H9 (cell line): ENCODE results near the gene SLC44A1. TPM values are rescaled to one million over a fixed set of nuclear protein-coding genes. Genes with fewer than 3 reads are reported as not detected.

Source experiments
- DNase-seq: peaks from one replicate; pipeline ENCODE4 v3.0.0-alpha.2; 2017
- H2AFZ ChIP-seq: one replicate; pipeline ENCODE4 v1.6.1; 2013; ENCODE audit warnings: mild to moderate bottlenecking, low read length, control low read depth, moderate library complexity
- H2AK5ac ChIP-seq: 2 replicates; pipeline ENCODE4 v1.6.1; 2013; ENCODE audit warnings: low read length, control low read depth, mixed read lengths; ENCODE audit not compliant: insufficient read length
- H2BK120ac ChIP-seq: one replicate; pipeline ENCODE4 v1.6.1; 2013; ENCODE audit warnings: low read depth, mild to moderate bottlenecking, low read length, control low read depth, inconsistent platforms; ENCODE audit not compliant: poor library complexity, severe bottlenecking
- H2BK12ac ChIP-seq: 2 replicates; pipeline ENCODE4 v1.6.1; 2013; ENCODE audit warnings: low read length, control low read depth, mixed read lengths, low read depth; ENCODE audit not compliant: insufficient read length
- H2BK15ac ChIP-seq: 2 replicates; pipeline ENCODE4 v1.6.1; 2013; ENCODE audit warnings: low read depth, low read length, control low read depth
- H2BK20ac ChIP-seq: one replicate; pipeline ENCODE4 v1.6.1; 2013; ENCODE audit warnings: low read depth, mild to moderate bottlenecking, low read length, control low read depth, inconsistent platforms; ENCODE audit not compliant: poor library complexity, severe bottlenecking
- H2BK5ac ChIP-seq: 2 replicates; pipeline ENCODE4 v1.6.1; 2013; ENCODE audit warnings: low read length, control low read depth, mixed read lengths; ENCODE audit not compliant: insufficient read length
- H3K14ac ChIP-seq: 2 replicates; pipeline ENCODE4 v1.6.1; 2013; ENCODE audit warnings: low read length, control low read depth; ENCODE audit not compliant: insufficient read depth
- H3K18ac ChIP-seq: 2 replicates; pipeline ENCODE4 v1.6.1; 2013; ENCODE audit warnings: low read depth, mild to moderate bottlenecking, mixed read lengths, low read length, control low read depth; ENCODE audit not compliant: insufficient read length
- H3K23ac ChIP-seq: 2 replicates; pipeline ENCODE4 v1.6.1; 2013; ENCODE audit warnings: low read length, control low read depth, mixed read lengths, low read depth; ENCODE audit not compliant: insufficient read length
- H3K23me2 ChIP-seq: 2 replicates; pipeline ENCODE4 v1.6.1; 2013; ENCODE audit warnings: low read depth, mild to moderate bottlenecking, mixed read lengths, low read length, control low read depth; ENCODE audit not compliant: insufficient read length, poor library complexity, severe bottlenecking
- H3K27ac ChIP-seq: 2 replicates; pipeline ENCODE4 v1.5.1; 2013; ENCODE audit warnings: low read length, control low read depth, mixed read lengths, low read depth; ENCODE audit not compliant: insufficient read length
- H3K27me3 ChIP-seq: 2 replicates; pipeline ENCODE4 v1.6.1; 2013; ENCODE audit warnings: low read length, control low read depth, inconsistent platforms; ENCODE audit not compliant: insufficient read depth
- H3K4ac ChIP-seq: 2 replicates; pipeline ENCODE4 v1.6.1; 2013; ENCODE audit warnings: low read depth, mild to moderate bottlenecking, control low read depth, inconsistent platforms, low read length, moderate library complexity
- H3K4me1 ChIP-seq: 2 replicates; pipeline ENCODE4 v1.6.1; 2013; ENCODE audit warnings: low read length, control low read depth, inconsistent platforms; ENCODE audit not compliant: insufficient read depth
- H3K4me2 ChIP-seq: 2 replicates; pipeline ENCODE4 v1.6.1; 2013; ENCODE audit warnings: low read length, control low read depth, mixed read lengths; ENCODE audit not compliant: insufficient read length, insufficient read depth
- H3K56ac ChIP-seq: 2 replicates; pipeline ENCODE4 v1.6.1; 2013; ENCODE audit warnings: low read depth, mild to moderate bottlenecking, mixed read lengths, low read length, control low read depth; ENCODE audit not compliant: insufficient read length
- H3K79me1 ChIP-seq: 2 replicates; pipeline ENCODE4 v1.6.1; 2013; ENCODE audit warnings: low read depth, mild to moderate bottlenecking, moderate library complexity, low read length, control low read depth, inconsistent platforms; ENCODE audit not compliant: insufficient read depth, poor library complexity, severe bottlenecking
- H3K79me2 ChIP-seq: 2 replicates; pipeline ENCODE4 v1.6.1; 2013; ENCODE audit warnings: low read length, control low read depth, inconsistent platforms; ENCODE audit not compliant: insufficient read depth
- H3K9ac ChIP-seq: 2 replicates; pipeline ENCODE4 v1.6.1; 2013; ENCODE audit warnings: low read length, control low read depth, mixed read lengths; ENCODE audit not compliant: insufficient read length; ENCODE audit errors: extremely low read depth
- H3K9me3 ChIP-seq: one replicate; pipeline ENCODE4 v1.6.1; 2013; ENCODE audit warnings: low read depth, low read length, inconsistent platforms; ENCODE audit not compliant: control insufficient read depth
- H3T11ph ChIP-seq: one replicate; pipeline ENCODE4 v1.6.1; 2013; ENCODE audit warnings: mild to moderate bottlenecking, low read length, control low read depth, inconsistent platforms
- H4K20me1 ChIP-seq: one replicate; pipeline ENCODE4 v1.6.1; 2013; ENCODE audit not compliant: control insufficient read depth, insufficient read length, insufficient read depth
- H4K5ac ChIP-seq: 2 replicates; pipeline ENCODE4 v1.6.1; 2013; ENCODE audit warnings: low read depth, mild to moderate bottlenecking, mixed read lengths, low read length, control low read depth; ENCODE audit not compliant: insufficient read length
- H4K8ac ChIP-seq: replicated peaks from 2 replicates; pipeline ENCODE4 v1.6.1; 2013; ENCODE audit warnings: low read length, control low read depth, mixed read lengths, low read depth; ENCODE audit not compliant: insufficient read length
- H4K91ac ChIP-seq: 2 replicates; pipeline ENCODE4 v1.6.1; 2013; ENCODE audit warnings: low read depth, mild to moderate bottlenecking, moderate library complexity, mixed read lengths, low read length, control low read depth; ENCODE audit not compliant: insufficient read length
- H3K27ac Mint-ChIP-seq, 3 experiments: 2 replicates in 2 of 3; 3 replicates in 1 of 3; pipeline ENCODE4 v1.8.0; 2020 to 2021; ENCODE audit warnings: mixed read lengths in 3 of 3, mild to moderate bottlenecking in 1 of 3, moderate library complexity in 1 of 3
- H3K27me3 Mint-ChIP-seq: 2 replicates; pipeline ENCODE4 v1.8.0; 2021; ENCODE audit warnings: low read depth, mild to moderate bottlenecking, moderate library complexity, mixed read lengths
- H3K36me3 Mint-ChIP-seq, 3 experiments: 2 replicates in 2 of 3; 3 replicates in 1 of 3; pipeline ENCODE4 v1.8.0; 2020 to 2021; ENCODE audit warnings: low read depth in 3 of 3, mixed read lengths in 3 of 3; ENCODE audit not compliant: insufficient read depth in 1 of 3
- H3K4me1 Mint-ChIP-seq, 2 experiments: 2 replicates each; pipeline ENCODE4 v1.8.0; 2020; ENCODE audit warnings: mixed read lengths in 2 of 2
- H3K4me3 Mint-ChIP-seq, 2 experiments: 2 replicates in 1 of 2; 3 replicates in 1 of 2; pipeline ENCODE4 v1.8.0; 2020 to 2021; ENCODE audit warnings: mild to moderate bottlenecking in 2 of 2, mixed read lengths in 2 of 2, moderate library complexity in 1 of 2
- H3K9me3 Mint-ChIP-seq, 2 experiments: 2 replicates in 1 of 2; 3 replicates in 1 of 2; pipeline ENCODE4 v1.8.0; 2020; ENCODE audit warnings: mild to moderate bottlenecking in 2 of 2, mixed read lengths in 2 of 2, moderate library complexity in 1 of 2
- CTCF ChIP-seq: fragments of 200-600 bp; sonication (generic); conservative IDR thresholded peaks from 3 replicates; pipeline ENCODE4 v1.8.0; 2021; ENCODE audit warnings: antibody characterized with exemption, mild to moderate bottlenecking
- WGBS: extraction: QIAGEN DNeasy Blood & Tissue Kit; methylation state at CpG from one replicate; pipeline ENCODE4 v1.1.7; 2013; ENCODE audit warnings: missing lambda C conversion rate, low lambda C conversion rate, mixed read lengths; ENCODE audit not compliant: insufficient read length; ENCODE audit errors: extremely low coverage; 5-methylcytosine and 5-hydroxymethylcytosine counted together
- total RNA-seq: library from RNA; stranded (reverse); gene quantifications from 2 replicates; pipeline ENCODE4 v1.2.1, GENCODE V29; 2021

SLC44A1 gene
- total RNA-seq, 1 experiment from 2014 or later, result 60.7 TPM

GRCh38 chr9:105338308-105338707 is 93.9 kb downstream of the SLC44A1 start:
- Histone ChIP-seq H2BK5ac (no peak overlapping the region), H3K9me3 (no peaks in the 10 kb centered on the region), H4K5ac (no peak overlapping the region), H3K56ac (no peak overlapping the region), H3K9ac (no peak overlapping the region), H3K23me2 (no peaks in the 10 kb centered on the region), H3K4me1 (no peaks in the 10 kb centered on the region), H2BK120ac (no peak overlapping the region), H3K14ac (no peak overlapping the region), H4K20me1 (no peaks in the 10 kb centered on the region), H2BK12ac (no peak overlapping the region), H3K4me2 (no peak overlapping the region), H3K79me1 (peaks cover 4% of the 10 kb centered on the region), H3K23ac (no peak overlapping the region), H3K27ac (no peak overlapping the region), H4K8ac (no peak overlapping the region), H3K4ac (no peak overlapping the region), H2BK15ac (no peak overlapping the region), H4K91ac (no peak overlapping the region), H2AFZ (no peak overlapping the region), H2AK5ac (no peak overlapping the region), H3T11ph (no peak overlapping the region), H3K79me2 (no peaks in the 10 kb centered on the region), H2BK20ac (no peak overlapping the region), H3K18ac (no peak overlapping the region), H3K27me3 (no peaks in the 10 kb centered on the region)
- H3K27me3 Mint-ChIP-seq, result no peaks in the 10 kb centered on the region
- no peak overlapping the region for H3K27ac Mint-ChIP-seq
- H3K36me3 Mint-ChIP-seq, result peaks cover 3 to 37% (median 25%) of the 10 kb centered on the region in 3 experiments; a peak in 5 of 7 replicates
- WGBS, result no CpG with 5 or more reads among the region's 2 CpGs
- no peak for DNase-seq
- H3K9me3 Mint-ChIP-seq, result no peaks in the 10 kb centered on the region
- no peaks in the 10 kb centered on the region for H3K4me1 Mint-ChIP-seq
- no peak overlapping the region for H3K4me3 Mint-ChIP-seq
- no peak for TF ChIP-seq CTCF
